Esophagus squamous epithelium (tissue), 4 donors: ENCODE measurements around the gene ITGB1BP2.

Experiments used
- POLR2A ChIP-seq, 4 donors: fragments of 450-650 bp; IDR thresholded peaks; one replicate each; pipeline ENCODE4 v1.6.1; 2017; ENCODE audit warnings: antibody characterized with exemption in 4 of 4, mild to moderate bottlenecking in 4 of 4, moderate library complexity in 3 of 4
- TF ChIP-seq, protein P1 (sequence below), 6 experiments: fragments of 450-650 bp in 4 of 6; fragments of 200-600 bp in 2 of 6; sonication (generic) in 2 of 6; IDR thresholded peaks; one replicate each; pipeline ENCODE4 v1.5.1; 2016 to 2019; ENCODE audit warnings: antibody characterized with exemption in 6 of 6, mild to moderate bottlenecking in 4 of 6, moderate library complexity in 4 of 6

DNA sequence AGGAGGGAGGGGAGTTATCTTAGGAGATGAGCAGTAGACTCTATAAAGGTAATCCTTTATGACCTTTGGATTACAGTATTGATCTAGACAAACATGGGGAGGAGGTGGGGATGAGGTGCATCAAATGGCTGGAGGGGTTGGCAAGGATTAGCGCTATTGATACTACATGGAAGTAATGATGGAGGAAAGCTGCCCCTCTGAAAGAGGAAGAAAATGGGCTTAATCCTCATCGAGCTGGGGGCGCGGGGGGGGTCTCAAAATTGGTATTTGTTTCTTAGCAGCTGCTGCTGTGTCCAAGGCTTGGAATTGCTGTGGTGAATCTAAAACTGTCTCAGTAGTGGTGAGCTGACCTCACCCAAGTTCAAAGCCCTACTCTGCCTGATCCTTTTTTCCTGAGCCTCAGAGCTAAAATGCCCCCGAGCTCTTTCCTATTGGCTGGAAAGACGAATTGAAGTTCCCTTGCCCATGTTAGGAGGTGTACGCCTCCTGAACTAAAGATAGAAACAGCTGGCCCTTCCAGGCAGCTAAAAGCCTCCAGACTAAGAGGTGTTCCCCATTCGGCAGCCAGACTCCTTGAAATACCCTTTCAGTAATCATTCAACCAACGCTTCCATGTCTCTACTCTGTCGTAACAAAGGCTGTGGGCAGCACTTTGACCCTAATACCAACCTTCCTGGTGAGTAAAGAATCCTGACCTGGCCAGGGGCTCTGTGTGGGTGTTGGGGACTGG lies at the start of gene ITGB1BP2:
- TF ChIP-seq, protein P1, sequence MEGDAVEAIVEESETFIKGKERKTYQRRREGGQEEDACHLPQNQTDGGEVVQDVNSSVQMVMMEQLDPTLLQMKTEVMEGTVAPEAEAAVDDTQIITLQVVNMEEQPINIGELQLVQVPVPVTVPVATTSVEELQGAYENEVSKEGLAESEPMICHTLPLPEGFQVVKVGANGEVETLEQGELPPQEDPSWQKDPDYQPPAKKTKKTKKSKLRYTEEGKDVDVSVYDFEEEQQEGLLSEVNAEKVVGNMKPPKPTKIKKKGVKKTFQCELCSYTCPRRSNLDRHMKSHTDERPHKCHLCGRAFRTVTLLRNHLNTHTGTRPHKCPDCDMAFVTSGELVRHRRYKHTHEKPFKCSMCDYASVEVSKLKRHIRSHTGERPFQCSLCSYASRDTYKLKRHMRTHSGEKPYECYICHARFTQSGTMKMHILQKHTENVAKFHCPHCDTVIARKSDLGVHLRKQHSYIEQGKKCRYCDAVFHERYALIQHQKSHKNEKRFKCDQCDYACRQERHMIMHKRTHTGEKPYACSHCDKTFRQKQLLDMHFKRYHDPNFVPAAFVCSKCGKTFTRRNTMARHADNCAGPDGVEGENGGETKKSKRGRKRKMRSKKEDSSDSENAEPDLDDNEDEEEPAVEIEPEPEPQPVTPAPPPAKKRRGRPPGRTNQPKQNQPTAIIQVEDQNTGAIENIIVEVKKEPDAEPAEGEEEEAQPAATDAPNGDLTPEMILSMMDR (IDR thresholded peaks at IDR 0.05) = no peak
- no peak for TF ChIP-seq POLR2A (IDR thresholded peaks at IDR 0.05)
